Testis (tissue), 2 donors: Measurements from ENCODE around the gene RABGAP1L.

Experiments
- POLR2A ChIP-seq: fragments of 450-650 bp; IDR thresholded peaks from one replicate; pipeline ENCODE4 v1.6.1; 2017; ENCODE audit warnings: antibody characterized with exemption, mild to moderate bottlenecking, moderate library complexity
- TF ChIP-seq, protein P1 (sequence below), 3 experiments: fragments of 450-650 bp in 2 of 3; fragments of 200-600 bp in 1 of 3; sonication (generic) in 1 of 3; IDR thresholded peaks; one replicate each; pipeline ENCODE4 v1.5.1; 2016 to 2019; ENCODE audit warnings: antibody characterized with exemption in 3 of 3, mild to moderate bottlenecking in 2 of 3, moderate library complexity in 1 of 3

DNA sequence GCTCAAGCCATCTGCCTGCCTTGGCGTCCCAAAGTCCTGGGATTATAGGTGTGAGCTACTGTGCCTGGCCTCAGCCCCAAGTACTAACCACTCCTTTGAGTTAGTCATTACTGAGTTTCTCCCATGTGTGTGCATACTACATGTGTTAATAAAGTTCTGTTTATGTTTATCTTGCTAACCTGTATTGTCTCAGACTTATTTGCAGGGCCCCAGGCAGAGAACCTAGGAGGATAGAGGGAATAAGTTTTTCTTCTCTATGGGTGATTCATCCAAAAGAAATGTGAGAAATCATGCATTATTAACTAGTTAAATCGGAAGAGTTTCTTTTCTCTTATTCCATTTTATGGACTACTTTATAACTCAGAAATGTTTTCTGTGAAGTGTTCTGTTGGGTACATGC lies 636.5 kb downstream of the RABGAP1L start:
- TF ChIP-seq POLR2A: no peak
- TF ChIP-seq, protein P1, sequence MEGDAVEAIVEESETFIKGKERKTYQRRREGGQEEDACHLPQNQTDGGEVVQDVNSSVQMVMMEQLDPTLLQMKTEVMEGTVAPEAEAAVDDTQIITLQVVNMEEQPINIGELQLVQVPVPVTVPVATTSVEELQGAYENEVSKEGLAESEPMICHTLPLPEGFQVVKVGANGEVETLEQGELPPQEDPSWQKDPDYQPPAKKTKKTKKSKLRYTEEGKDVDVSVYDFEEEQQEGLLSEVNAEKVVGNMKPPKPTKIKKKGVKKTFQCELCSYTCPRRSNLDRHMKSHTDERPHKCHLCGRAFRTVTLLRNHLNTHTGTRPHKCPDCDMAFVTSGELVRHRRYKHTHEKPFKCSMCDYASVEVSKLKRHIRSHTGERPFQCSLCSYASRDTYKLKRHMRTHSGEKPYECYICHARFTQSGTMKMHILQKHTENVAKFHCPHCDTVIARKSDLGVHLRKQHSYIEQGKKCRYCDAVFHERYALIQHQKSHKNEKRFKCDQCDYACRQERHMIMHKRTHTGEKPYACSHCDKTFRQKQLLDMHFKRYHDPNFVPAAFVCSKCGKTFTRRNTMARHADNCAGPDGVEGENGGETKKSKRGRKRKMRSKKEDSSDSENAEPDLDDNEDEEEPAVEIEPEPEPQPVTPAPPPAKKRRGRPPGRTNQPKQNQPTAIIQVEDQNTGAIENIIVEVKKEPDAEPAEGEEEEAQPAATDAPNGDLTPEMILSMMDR (IDR thresholded peaks at IDR 0.05): no peak
